HAP-1 (cell line): Measurements from ENCODE around the gene PRSS21.

ENCODE experiments used
- DNase-seq, 2 experiments: peaks; one replicate each; pipeline ENCODE4 v3.0.0-alpha.2; 2016 to 2020; ENCODE audit warnings: low spot score in 2 of 2
- H3K27me3 ChIP-seq: fragments of 250-450 bp; sonication (Bioruptor Pico); 2 replicates; pipeline ENCODE4 v1.5.1; 2020; ENCODE audit warnings: low read depth, mild to moderate bottlenecking, moderate library complexity
- H3K36me3 ChIP-seq: fragments of 250-450 bp; sonication (Bioruptor Pico); replicated peaks from 2 replicates; pipeline ENCODE4 v1.5.1; 2020; ENCODE audit warnings: mild to moderate bottlenecking
- H3K4me1 ChIP-seq: fragments of 250-450 bp; sonication (Bioruptor Pico); 2 replicates; pipeline ENCODE4 v1.5.1; 2020; ENCODE audit warnings: mild to moderate bottlenecking
- H3K4me3 ChIP-seq: fragments of 250-450 bp; sonication (Bioruptor Pico); 2 replicates; pipeline ENCODE4 v1.5.1; 2020; ENCODE audit warnings: mild to moderate bottlenecking, moderate library complexity
- H3K9me3 ChIP-seq: fragments of 250-450 bp; sonication (Bioruptor Pico); 2 replicates; pipeline ENCODE4 v1.5.1; 2020; ENCODE audit warnings: mild to moderate bottlenecking, moderate library complexity
- in situ Hi-C: fragments of 300-500 bp; cut with MboI; formaldehyde crosslinking; loops from 3 replicates; pipeline ENCODE4 v1.14.3; 2020; ENCODE audit warnings: low sequenced_read_pairs, inconsistent platforms, mixed read lengths

The PRSS21 gene, protein sequence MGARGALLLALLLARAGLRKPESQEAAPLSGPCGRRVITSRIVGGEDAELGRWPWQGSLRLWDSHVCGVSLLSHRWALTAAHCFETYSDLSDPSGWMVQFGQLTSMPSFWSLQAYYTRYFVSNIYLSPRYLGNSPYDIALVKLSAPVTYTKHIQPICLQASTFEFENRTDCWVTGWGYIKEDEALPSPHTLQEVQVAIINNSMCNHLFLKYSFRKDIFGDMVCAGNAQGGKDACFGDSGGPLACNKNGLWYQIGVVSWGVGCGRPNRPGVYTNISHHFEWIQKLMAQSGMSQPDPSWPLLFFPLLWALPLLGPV

DNA sequence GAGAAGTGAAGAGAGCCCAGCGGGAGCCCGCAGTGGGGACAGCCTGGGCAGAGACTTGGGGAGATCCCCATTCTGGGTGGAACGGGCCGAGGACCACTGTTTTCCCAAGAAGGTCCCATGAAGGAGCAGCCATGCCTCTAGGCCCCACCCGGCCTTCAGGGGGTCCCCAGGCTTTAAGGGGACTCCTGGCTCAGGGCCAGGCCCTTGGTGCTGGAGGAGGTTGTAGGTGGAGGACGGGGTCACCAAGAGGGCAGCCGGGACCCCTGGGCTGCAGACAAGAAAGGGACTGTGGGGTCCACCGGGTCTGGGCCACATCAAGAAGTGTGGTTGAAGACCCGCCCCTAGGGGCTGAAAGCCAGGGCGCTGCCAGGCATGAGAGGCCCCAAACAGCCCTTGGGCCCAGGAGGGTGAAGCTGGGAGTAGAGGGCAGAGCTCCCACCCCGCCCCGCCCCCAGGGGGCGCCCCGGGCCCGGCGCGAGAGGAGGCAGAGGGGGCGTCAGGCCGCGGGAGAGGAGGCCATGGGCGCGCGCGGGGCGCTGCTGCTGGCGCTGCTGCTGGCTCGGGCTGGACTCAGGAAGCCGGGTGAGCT is at the start of gene PRSS21:
Gene PRSS21, plus strand, starts transcription at position 487 of the 589 bp plus-strand sequence. Its CDS starts 32 bp downstream, at position 519.
- H3K4me1 ChIP-seq = no peaks in the 10 kb centered on the region
- DNase-seq = no peak
- in situ Hi-C loops = no loop called here
- peaks cover 6% of the 10 kb centered on the region for H3K27me3 ChIP-seq
- H3K9me3 ChIP-seq = no peaks in the 10 kb centered on the region
- H3K4me3 ChIP-seq = no peak within 1 kb of the TSS
- no peaks in the 10 kb centered on the region for H3K36me3 ChIP-seq

DNA sequence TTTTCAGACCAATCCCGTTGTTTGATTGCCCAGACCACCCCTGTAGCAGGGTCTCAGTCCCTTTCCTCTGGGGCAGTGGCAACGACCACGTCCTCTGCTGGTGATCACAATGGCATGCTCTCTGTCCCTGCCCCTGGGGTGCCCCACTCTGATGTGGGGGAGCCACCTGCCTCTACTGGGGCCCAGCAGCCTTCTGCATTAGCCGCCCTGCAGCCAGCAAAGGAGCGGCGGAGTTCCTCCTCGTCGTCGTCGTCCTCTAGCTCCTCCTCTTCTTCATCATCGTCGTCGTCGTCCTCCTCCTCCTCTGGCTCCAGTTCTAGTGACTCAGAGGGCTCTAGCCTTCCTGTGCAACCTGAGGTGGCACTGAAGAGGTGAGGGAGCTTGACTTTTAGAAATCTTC is 49.1 kb upstream of the PRSS21 start:
- no peak for DNase-seq
- no peaks in the 10 kb centered on the region for H3K4me1 ChIP-seq

DNA sequence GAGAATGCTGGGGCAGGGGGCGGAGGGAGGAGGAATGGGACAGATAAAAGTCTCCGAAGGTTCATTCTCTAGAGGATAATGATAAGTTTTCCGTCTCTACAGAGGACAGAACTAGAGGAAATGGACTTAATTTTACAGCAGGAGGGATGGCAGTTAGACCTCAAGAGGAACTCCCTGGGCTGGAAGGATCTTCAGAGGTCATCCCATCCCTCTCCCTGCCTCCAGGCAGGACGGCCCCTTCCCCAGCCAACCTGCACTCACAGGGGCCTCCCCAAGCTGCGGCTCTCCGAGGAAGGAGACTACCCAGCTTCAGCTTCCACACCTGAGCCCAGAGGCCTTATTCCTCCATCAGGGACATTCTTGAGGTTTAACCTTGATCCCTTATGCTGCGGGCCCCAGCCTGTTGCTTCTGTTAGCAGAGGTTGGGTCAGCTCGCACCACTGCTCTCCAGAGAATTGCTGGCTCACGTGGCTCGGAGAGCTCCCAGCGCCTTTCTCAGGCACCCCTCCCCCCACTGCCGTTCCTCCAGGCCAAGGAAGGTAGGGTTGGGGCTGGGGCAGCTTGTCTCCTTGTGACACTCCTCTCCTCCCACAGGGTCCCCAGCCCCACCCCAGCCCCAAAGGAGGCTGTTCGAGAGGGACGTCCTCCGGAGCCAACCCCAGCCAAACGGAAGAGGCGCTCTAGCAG is 48.5 kb upstream of the PRSS21 start:
- H3K27me3 ChIP-seq = no peaks in the 10 kb centered on the region
- H3K36me3 ChIP-seq = peaks cover 97% of the 10 kb centered on the region
- no peak overlapping the region for H3K4me3 ChIP-seq
- DNase-seq = no peak
- H3K9me3 ChIP-seq = no peaks in the 10 kb centered on the region
- no peaks in the 10 kb centered on the region for H3K4me1 ChIP-seq
- in situ Hi-C loops = no loop called here

More for the DNA sequence above, 49.1 kb upstream of the PRSS21 start:
- Histone ChIP-seq H3K9me3 (no peaks in the 10 kb centered on the region), H3K4me3 (no peak overlapping the region), H3K36me3 (peaks cover 97% of the 10 kb centered on the region), H3K27me3 (no peaks in the 10 kb centered on the region)
- in situ Hi-C loops = no loop called here

DNA sequence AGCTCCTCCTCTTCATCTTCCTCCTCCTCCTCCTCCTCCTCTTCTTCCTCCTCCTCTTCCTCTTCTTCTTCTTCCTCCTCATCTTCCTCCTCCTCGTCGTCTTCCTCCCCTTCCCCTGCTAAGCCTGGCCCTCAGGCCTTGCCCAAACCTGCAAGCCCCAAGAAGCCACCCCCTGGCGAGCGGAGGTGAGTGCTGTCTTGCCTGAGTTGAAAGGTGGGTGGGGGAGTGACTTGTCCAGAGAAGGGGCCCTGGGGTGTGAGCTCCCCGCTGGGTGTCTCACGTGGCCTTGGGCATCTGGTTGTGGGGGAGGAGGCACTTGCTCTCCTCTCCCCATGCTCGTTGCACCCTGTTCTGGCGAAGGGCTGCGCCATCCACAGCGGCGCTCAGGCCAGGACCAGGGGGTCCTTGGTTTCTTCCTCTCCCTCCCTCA is 47.9 kb upstream of the PRSS21 start:
- no peaks in the 10 kb centered on the region for H3K4me1 ChIP-seq
- peaks cover 97% of the 10 kb centered on the region for H3K36me3 ChIP-seq

DNA sequence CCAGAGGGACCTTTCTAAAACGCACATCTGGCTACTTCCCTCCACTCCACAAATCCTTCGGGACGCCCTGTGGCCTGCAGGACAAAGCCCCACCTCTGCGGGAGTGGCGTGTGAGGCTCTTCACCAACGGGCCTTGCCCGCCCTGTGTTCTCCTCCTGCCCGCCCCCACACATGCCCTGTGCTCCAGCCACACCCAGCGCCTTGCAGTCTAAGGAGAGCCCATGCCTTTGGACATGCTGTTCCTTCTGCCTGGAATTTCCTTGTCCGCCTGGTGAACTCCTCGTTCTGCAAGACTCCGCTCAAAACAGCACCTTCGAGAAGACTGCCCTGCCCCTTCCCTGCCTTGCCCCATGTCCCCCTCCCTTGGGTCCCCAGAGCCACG is 47.4 kb upstream of the PRSS21 start:
- Histone ChIP-seq H3K4me1 (no peaks in the 10 kb centered on the region), H3K4me3 (no peak overlapping the region), H3K9me3 (no peaks in the 10 kb centered on the region), H3K27me3 (no peaks in the 10 kb centered on the region), H3K36me3 (peaks cover 97% of the 10 kb centered on the region)
- in situ Hi-C loops = no loop called here
- DNase-seq = no peak

More for the DNA sequence above, 47.9 kb upstream of the PRSS21 start:
- DNase-seq = no peak
- Histone ChIP-seq H3K9me3 (no peaks in the 10 kb centered on the region), H3K4me3 (no peak overlapping the region), H3K27me3 (no peaks in the 10 kb centered on the region)
- in situ Hi-C loops = no loop called here

DNA sequence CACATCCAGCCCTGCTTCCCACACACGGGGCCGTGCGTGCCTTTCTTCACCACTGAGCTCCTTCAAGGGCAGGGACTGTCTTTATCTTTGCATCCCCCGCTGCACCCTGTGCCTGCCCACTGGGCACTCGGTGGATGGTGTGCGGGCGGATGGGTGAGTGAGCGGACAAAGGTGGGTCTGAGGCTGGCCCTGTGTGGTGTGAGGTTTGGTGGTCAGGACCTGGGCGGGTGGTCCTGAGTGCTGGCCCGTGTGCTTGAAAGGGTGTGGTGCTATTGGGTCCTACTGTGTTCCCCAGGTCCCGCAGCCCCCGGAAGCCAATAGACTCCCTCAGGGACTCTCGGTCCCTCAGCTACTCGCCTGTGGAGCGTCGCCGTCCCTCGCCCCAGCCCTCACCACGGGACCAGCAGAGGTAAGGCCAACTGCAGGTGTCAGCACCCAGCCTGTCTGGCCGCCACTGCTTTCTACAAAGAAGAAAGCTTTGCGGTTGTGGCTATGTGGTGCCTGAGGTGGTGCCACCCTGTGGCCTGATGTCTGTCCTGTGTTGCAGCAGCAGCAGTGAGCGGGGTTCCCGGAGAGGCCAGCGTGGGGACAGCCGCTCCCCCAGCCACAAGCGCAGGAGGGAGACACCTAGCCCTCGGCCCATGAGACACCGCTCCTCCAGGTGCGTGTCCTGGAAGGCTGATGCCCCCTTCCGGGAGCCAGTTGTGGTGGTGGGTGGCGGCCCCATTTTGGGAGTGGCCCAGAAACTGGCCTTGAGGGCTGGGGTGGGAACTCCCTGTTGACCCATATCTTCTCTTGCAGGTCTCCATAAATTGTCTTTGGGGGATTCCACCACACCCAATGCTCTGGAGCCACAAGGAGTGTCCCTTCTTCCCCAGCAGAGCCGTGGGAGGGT is 46.7 kb upstream of the PRSS21 start:
- Histone ChIP-seq H3K27me3 (no peaks in the 10 kb centered on the region), H3K36me3 (peaks cover 97% of the 10 kb centered on the region), H3K4me1 (no peaks in the 10 kb centered on the region), H3K4me3 (no peak overlapping the region), H3K9me3 (no peaks in the 10 kb centered on the region)
- DNase-seq = peak in 1 of 2 experiments; percentile 37
- in situ Hi-C loops = no loop called here

DNA sequence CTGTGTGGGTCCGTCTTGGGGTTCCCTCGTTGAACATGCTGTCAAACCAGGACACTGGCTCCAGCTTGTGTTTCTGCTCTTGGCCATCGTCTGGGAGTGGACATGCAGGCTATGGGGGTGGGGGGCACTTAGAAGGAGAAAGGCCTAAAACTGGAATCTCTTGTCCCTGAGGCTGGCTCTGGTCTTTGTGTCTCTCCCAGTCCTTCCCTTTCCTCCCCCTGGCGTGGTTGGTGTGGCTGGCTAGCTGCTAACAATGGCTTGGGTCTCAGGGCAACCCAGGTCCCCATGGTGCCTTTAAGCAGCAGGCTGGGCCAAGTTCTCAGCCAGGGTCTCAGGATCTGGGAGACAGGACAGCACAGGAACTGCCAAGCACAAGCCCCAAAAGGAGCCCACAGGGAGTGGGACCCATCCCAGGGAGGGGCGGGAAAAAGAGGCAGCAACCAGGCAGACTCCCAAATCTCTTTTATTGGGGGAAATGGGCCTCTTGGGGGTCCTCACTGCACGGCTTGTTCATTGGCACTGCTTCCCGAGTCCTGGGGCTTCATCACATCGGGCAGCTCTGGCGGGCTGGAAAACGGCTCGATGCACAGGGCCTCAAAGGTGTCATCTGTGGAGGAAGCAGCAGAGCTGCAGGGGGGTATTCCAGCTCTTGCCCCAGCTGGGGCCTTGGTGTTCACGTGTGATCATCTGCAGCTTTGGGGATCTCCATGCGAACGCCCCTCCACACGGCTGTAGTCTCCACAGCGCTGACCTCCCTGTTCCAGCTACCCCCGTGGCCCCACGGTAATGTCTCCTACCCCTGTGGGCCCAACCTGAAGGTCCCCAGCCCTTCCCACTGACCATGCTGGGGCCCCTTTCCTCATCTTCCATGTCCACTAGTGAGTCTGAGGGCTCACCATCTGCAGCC is 45.3 kb upstream of the PRSS21 start:
- Histone ChIP-seq H3K4me1 (peaks cover 3% of the 10 kb centered on the region; the same call in 1 of the 2 replicates), H3K36me3 (peaks cover 84% of the 10 kb centered on the region)
- in situ Hi-C loops = no loop called here

DNA sequence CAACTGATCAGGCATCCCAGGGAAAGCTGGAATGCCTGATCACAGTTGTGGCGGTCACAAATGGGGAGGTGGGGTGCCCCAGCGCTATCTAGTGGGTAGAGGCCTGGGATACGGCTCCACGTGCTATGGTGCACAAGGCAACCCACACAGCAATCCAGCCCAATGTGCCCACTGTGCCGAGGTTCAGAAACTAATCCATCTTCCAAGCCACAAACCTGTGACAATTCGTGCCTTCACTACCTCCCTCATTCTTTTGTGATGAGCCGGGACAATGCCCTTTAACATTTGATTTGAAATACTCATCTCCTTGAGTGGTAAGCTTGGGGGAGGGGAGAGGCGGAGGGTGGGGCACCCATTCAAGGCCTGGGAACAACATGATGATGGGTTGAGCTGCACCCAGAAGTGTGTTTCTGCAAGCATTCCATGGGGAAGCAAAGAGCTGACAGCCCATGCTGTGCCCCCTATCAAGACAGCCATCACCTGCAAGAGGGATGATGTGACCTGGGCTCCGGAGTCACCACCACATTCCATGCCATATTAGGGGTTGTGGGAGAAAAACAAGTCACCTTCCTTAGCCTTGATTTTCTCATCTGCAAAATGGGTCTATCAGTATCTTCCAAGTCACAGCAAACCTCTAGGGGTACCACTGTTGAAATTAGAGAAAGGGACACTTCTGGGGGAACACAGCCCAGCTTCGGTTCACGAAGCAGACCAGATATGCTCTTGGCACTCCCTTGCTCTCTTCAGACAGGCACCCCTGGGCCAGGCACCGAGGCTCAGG is 43.7 kb upstream of the PRSS21 start:
- Histone ChIP-seq H3K4me1 (peaks cover 7% of the 10 kb centered on the region), H3K36me3 (peaks cover 72% of the 10 kb centered on the region)
- DNase-seq = no peak

More for the DNA sequence above, 45.3 kb upstream of the PRSS21 start:
- no peaks in the 10 kb centered on the region for H3K9me3 ChIP-seq
- no peak for DNase-seq
- no peak overlapping the region for H3K4me3 ChIP-seq
- no peaks in the 10 kb centered on the region for H3K27me3 ChIP-seq

DNA sequence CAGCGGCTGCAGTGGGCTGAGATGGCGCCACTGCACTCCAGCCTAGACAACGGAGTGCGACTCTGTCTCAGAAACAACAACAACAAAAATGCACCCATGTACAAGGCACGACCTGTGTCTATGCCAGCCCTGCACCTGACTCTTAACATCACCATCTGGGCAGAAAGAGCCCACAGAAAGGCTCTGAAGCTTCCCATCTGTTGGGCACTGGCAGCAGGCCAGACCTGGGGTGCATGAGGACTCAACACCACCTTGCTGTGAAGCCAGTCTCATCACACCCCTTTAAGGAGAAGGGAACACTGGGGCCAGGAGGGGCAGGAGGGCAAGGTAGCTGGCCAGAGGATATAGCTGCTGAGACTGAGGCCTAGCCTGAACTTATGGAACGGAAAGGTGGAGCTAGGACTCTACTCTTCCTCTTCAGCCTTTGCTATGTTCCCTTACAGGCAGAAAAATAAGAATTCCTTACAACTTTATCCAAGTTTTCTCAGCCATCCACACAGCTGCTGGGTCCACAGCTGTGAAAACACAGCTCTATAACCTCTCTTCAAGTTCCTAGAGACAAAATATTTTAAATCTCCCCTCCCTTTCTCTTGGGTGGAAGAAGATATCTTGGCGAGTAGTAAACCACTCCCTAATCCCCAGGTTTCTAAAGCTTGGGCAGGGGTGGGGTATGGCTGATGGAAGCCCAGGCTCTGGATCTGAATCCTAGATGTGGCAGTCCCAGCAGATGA is 42.7 kb upstream of the PRSS21 start:
- peaks cover 63% of the 10 kb centered on the region for H3K36me3 ChIP-seq

More for the DNA sequence above, 43.7 kb upstream of the PRSS21 start:
- no peak overlapping the region for H3K4me3 ChIP-seq
- H3K9me3 ChIP-seq = no peaks in the 10 kb centered on the region
- in situ Hi-C loops = no loop called here
- no peaks in the 10 kb centered on the region for H3K27me3 ChIP-seq

DNA sequence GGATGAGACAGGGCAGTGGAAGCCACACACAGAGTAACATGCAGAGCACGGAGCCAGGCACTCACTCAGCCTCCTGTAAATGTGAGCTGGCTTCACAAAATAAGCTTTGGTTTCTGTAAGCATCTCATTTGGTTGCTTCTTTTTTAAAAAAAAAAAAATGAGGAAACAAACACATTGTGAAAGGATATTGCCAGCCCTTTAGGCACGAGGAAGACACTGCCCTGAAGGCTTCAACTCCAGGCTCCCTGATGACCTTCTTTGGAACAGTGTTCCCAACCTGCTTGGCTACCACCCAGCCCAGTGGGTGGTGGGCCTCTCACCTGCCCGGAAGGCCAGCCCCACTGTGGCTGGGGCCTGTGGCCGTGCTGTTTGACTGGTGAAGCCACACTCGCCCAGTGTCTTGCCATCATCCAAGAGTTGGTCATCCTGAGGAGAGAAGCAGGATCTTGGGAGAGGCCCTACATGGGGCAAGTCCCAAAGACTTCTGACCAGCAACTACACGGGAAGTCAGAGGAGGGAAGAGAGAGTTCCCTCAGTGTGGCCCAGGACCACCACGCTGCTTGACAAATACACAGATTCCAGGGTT is 41.8 kb upstream of the PRSS21 start:
- no peaks in the 10 kb centered on the region for H3K27me3 ChIP-seq
- no peak overlapping the region for H3K4me3 ChIP-seq
- DNase-seq = no peak
- peaks cover 54% of the 10 kb centered on the region for H3K36me3 ChIP-seq
- in situ Hi-C loops = no loop called here
- H3K4me1 ChIP-seq = peaks cover 10% of the 10 kb centered on the region
- H3K9me3 ChIP-seq = no peaks in the 10 kb centered on the region

More for the DNA sequence above, 42.7 kb upstream of the PRSS21 start:
- in situ Hi-C loops = no loop called here
- H3K9me3 ChIP-seq = no peaks in the 10 kb centered on the region
- no peak for DNase-seq
- H3K4me3 ChIP-seq = no peak overlapping the region
- peaks cover 10% of the 10 kb centered on the region for H3K4me1 ChIP-seq
- H3K27me3 ChIP-seq = no peaks in the 10 kb centered on the region

DNA sequence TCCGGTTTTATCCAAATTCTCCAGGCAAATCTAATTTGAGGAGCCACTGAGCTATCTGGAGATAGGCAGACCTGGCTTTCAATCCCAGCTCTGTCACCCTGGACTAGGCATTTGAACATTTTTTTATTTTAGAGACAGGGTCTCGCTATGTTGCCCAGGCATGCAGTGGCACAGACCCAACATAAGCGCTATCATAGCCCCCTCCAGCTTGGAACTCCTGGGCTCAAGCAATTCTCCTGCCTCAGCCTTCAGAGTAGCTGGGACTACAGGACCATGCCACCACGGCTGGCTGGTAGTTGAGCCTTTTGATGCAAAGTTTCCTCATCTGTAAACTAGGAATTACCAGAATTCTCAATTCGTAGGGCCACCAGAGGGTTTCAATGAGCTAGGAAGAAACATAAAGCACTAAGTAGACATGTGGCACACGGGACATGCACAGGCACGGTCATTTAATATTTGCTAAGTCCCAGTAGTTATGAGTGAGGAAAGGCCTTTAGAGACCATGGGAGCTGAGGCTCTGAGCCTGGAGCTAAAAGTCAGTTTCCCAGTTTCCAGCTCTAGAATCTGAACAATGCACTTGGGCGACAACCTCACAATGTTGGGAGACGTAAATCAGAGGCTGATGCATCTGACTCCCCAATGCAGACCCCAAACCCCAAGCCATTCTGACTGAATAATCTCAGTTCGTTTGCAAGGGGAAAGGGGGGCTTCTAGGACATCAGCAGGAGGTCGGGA is 41.1 kb upstream of the PRSS21 start:
- H3K4me3 ChIP-seq = peak overlapping the region; percentile 98
- peaks cover 10% of the 10 kb centered on the region for H3K4me1 ChIP-seq
- H3K27me3 ChIP-seq = no peaks in the 10 kb centered on the region
- in situ Hi-C loops = no loop called here
- peaks cover 48% of the 10 kb centered on the region for H3K36me3 ChIP-seq
- DNase-seq = no peak
- no peaks in the 10 kb centered on the region for H3K9me3 ChIP-seq
